Ovary (tissue), 9 donors: ENCODE results near the gene GTF2IRD1. TPM values are rescaled to one million over a fixed set of nuclear protein-coding genes. Genes with fewer than 3 reads are reported as not detected.

Source experiments
- DNase-seq, 5 donors: peaks; one replicate each; pipeline ENCODE4 v3.0.0-alpha.2; 2019 to 2020
- H3K27ac ChIP-seq, 2 donors: fragments of 200-600 bp; one replicate each; pipeline versions ENCODE4 v1.5.1 to v1.8.0; 2019 to 2022
- H3K27me3 ChIP-seq: fragments of 200-600 bp; one replicate; pipeline ENCODE4 v1.8.0; 2022
- H3K36me3 ChIP-seq: fragments of 200-600 bp; sonication (generic); one replicate; pipeline ENCODE4 v1.5.1; 2019
- H3K4me1 ChIP-seq: one replicate; pipeline ENCODE4 v1.8.1; 2013; ENCODE audit warnings: mild to moderate bottlenecking, moderate library complexity; ENCODE audit not compliant: insufficient read depth
- H3K4me3 ChIP-seq: fragments of 200-600 bp; sonication (generic); one replicate; pipeline ENCODE4 v1.5.1; 2017
- H3K9me3 ChIP-seq, 2 donors: fragments of 200-600 bp in 1 of 2; sonication (generic) in 1 of 2; one replicate each; pipeline versions ENCODE4 v1.5.1 to v1.8.1; 2013 to 2019; ENCODE audit warnings: mild to moderate bottlenecking in 1 of 2, moderate library complexity in 1 of 2
- EP300 ChIP-seq: sonication (generic); formaldehyde crosslinking; IDR thresholded peaks from one replicate; pipeline ENCODE4 v1.6.1; 2017; ENCODE audit warnings: antibody characterized with exemption
- POLR2A ChIP-seq: fragments of 450-650 bp; IDR thresholded peaks from one replicate; pipeline ENCODE4 v1.6.1; 2017; ENCODE audit warnings: antibody characterized with exemption, mild to moderate bottlenecking, moderate library complexity
- WGBS, 3 donors: extraction: QIAGEN DNeasy Blood & Tissue Kit in 1 of 3; methylation state at CpG; one replicate each; pipeline versions ENCODE4 v1.1.5 to v1.1.7; 2013 to 2017; 5-methylcytosine and 5-hydroxymethylcytosine counted together
- intact Hi-C, 4 donors: fragments of 100-400 bp; cut with DNase I; formaldehyde crosslinking; loops; one replicate each; pipeline versions ENCODE4 v1.11.0 to v1.15.1; 2022 to 2023
- polyA plus RNA-seq, 2 donors: library from polyadenylated mRNA; stranded (reverse); fragments of 200-250 nt in 1 of 2; fragments of 350-450 nt in 1 of 2; fragmentation: Illumina TruSeq in 1 of 2; extraction: RNeasy Lipid Tissue Mini Kit (QIAGEN cat#74804) in 1 of 2; gene quantifications; one replicate each; pipeline ENCODE4 v1.2.3, GENCODE V29; 2013 to 2014
- total RNA-seq, 7 donors: library from RNA; depleted of rRNA in 2 of 7; stranded (reverse); fragments of >200 nt in 2 of 7; fragmentation: NEBNext Ultra II Directional in 3 of 7; extraction: Animal tissue kit (Norgen Biotek cat#: 25700) in 3 of 7; gene quantifications; one replicate each; pipeline versions ENCODE4 v1.1.0 to v1.2.4, GENCODE V29; 2016 to 2023
- TF ChIP-seq, protein P1 (sequence below), 3 donors: fragments of 450-650 bp in 2 of 3; fragments of 200-600 bp in 1 of 3; IDR thresholded peaks; one replicate each; pipeline versions ENCODE4 v1.5.1 to v1.8.0; 2016 to 2022; ENCODE audit warnings: antibody characterized with exemption in 3 of 3, mild to moderate bottlenecking in 1 of 3
- donor health status: DM: no; HTN: no; CAD: no; lungs with moderate emphysema.
- donor health status: DM: no; HTN: no; CAD: no.
- donor health status: Bipolar disorder and iron deficiency.
- donor health status: DM: yes; HTN: yes; CAD: no.
- donor health status: DM: no; HTN: no; CAD: no.
- donor health status: DM: yes; HTN: yes; CAD: no.

The GTF2IRD1 gene
- total and polyA plus RNA-seq, 9 donors, result 12.0 to 39.0 (median 28.0) TPM

DNA sequence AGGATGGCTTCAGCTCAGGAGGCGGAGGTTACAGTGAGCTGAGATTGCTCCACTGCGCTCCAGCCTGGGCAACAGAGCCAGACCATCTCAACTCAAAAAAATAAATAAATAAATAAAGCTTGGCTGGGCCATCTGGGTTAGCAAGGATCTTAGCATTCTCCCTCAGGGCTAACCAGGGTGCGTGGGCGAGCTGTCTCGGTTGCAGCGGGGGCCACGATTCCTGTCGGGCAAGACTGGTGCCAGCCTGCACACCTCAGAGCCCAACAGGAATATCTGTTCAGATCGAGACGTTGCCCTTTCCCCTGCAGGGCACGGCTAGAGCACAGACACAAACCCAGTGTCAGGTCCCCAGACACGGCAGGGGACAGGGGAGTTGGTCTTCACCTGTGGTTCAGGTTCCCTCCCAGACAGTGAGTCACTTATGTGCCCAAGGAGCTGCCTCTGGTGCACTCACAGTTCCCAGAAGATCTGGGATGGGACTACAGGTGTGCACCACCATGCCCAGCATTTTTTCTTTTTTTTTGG is 128.3 kb downstream of the GTF2IRD1 start:
- peaks cover 7% of the 10 kb centered on the region for H3K4me1 ChIP-seq
- no peaks in the 10 kb centered on the region for H3K36me3 ChIP-seq
- no peak overlapping the region for H3K27ac ChIP-seq
- TF ChIP-seq, protein P1, sequence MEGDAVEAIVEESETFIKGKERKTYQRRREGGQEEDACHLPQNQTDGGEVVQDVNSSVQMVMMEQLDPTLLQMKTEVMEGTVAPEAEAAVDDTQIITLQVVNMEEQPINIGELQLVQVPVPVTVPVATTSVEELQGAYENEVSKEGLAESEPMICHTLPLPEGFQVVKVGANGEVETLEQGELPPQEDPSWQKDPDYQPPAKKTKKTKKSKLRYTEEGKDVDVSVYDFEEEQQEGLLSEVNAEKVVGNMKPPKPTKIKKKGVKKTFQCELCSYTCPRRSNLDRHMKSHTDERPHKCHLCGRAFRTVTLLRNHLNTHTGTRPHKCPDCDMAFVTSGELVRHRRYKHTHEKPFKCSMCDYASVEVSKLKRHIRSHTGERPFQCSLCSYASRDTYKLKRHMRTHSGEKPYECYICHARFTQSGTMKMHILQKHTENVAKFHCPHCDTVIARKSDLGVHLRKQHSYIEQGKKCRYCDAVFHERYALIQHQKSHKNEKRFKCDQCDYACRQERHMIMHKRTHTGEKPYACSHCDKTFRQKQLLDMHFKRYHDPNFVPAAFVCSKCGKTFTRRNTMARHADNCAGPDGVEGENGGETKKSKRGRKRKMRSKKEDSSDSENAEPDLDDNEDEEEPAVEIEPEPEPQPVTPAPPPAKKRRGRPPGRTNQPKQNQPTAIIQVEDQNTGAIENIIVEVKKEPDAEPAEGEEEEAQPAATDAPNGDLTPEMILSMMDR (IDR thresholded peaks at IDR 0.05), result no peak
- intact Hi-C loops, result loop anchor here in 1 of 4 donors (10.0 kb wide), 1 partner anchor 737 kb away; the partner anchor contains the start of gene METTL27
- DNase-seq, result no peak
- H3K27me3 ChIP-seq, result no peaks in the 10 kb centered on the region
- 94 to 95% (median 94%) methylated on average over 12 of the region's 12 CpGs for WGBS, 3 donors
- no peak overlapping the region for H3K4me3 ChIP-seq
- no peaks in the 10 kb centered on the region for H3K9me3 ChIP-seq

DNA sequence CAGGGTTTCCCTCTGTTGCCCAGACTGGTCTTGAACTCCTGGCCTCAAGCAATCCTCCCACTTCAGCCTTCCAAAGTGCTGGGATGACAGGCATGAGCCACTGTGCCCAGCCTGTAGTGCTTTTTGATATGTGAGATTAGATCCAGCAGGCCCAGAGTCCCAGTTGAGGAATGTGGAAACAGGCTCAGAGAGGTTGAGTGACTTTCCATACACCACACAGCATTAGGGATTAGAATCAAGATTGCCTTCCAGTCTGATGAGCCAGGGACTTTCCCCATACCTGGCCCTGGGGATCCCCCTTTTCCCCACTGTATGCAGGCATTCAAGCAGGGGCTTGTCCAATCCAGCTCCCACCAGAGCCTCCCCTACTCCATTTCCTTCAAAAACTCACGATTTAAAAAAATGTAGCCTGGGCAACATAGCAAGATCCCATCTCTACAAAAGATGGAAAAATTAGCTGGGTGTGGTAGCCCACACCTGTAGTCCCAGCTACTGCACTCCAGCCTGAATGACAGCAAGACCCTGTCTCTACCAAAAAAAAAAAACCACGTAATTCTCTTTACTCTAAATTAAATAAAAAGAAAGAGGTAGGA is 128.8 kb downstream of the GTF2IRD1 start:
- TF ChIP-seq EP300, result no peak
- TF ChIP-seq, protein P1 (IDR thresholded peaks at IDR 0.05), result no peak
- no peak for TF ChIP-seq POLR2A
- Histone ChIP-seq H3K27ac (no peak overlapping the region), H3K36me3 (no peaks in the 10 kb centered on the region), H3K27me3 (no peaks in the 10 kb centered on the region), H3K9me3 (no peaks in the 10 kb centered on the region), H3K4me3 (no peak overlapping the region), H3K4me1 (peaks cover 9% of the 10 kb centered on the region)
- no peak for DNase-seq
- 83 to 89% (median 84%) methylated on average over 2 of the region's 2 CpGs for WGBS, 3 donors
- intact Hi-C loops, result loop anchor here in 1 of 4 donors (10.0 kb wide), 1 partner anchor 738 kb away; the partner anchor contains the start of gene METTL27

DNA sequence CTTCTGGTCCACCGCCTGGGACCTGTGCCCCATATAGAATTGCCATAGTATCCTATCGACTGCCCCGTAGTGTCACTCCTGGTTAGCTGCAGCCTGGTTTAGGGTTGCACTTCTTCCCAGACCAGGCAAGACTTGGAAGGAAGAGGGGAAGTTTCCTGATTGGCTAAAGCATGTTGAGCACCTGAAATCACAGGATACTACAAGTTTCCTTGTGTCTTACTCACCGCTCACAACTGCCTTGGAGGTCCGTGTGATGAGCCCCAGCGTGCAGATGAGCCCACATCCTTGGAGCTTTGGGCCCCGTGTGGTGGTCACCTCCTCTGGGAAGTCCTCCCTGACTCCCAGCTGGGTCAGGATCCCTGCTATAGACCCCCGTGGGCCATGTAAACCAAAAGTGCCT is 129.9 kb downstream of the GTF2IRD1 start:
- intact Hi-C loops, result loop anchor here in 1 of 4 donors (10.0 kb wide), 1 partner anchor 739 kb away; the partner anchor contains the start of gene METTL27
- Histone ChIP-seq H3K36me3 (no peaks in the 10 kb centered on the region), H3K9me3 (no peaks in the 10 kb centered on the region), H3K27me3 (no peaks in the 10 kb centered on the region), H3K4me3 (no peak overlapping the region), H3K27ac (no peak overlapping the region), H3K4me1 (peaks cover 12% of the 10 kb centered on the region)
- WGBS, 3 donors, result 91 to 94% (median 93%) methylated on average over 8 of the region's 8 CpGs
- TF ChIP-seq EP300, result no peak
- TF ChIP-seq, protein P1 (IDR thresholded peaks at IDR 0.05), result no peak
- no peak for TF ChIP-seq POLR2A
- DNase-seq, result no peak

DNA sequence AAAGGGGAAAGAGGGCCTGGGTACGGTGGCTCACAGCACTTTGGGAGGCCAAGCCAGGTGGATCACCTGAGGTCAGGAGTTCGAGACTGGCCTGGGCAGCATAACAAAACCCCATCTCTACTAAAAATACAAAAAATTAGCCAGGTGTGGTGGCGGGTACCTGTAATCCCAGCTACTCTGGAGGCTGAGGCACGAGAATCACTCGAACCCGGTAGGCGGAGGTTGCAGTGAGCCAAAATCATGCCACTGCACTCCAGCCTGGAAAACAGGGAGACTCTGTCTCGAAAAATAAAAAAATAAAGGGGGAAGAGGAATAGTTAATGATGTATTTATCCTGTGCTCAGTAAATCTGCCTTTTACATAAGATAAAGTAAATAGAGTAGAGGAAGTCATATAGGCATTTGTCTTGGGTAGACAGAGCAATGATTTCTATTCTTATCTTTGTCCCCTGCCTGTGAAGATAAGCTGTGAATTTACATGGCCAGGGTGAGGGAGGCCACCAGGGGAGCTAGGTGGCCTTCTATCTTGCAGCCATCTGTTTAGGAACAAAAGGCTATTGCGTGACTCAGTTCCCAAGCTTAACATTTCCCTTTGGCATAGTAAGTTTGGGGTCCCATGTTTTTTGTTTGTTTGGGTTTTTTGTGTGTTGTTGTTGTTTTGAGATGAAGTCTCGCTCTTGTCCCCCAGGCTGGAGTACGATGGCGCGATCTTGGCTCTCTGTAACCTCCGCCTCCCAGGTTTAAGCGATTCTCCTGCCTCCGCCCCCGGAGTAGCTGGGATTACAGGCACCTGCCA is 130.7 kb downstream of the GTF2IRD1 start:
- H3K27me3 ChIP-seq, result no peaks in the 10 kb centered on the region
- WGBS, 3 donors, result 94% methylated on average over 17 of the region's 17 CpGs
- no peak overlapping the region for H3K27ac ChIP-seq
- no peak overlapping the region for H3K4me3 ChIP-seq
- no peaks in the 10 kb centered on the region for H3K9me3 ChIP-seq
- H3K4me1 ChIP-seq, result peaks cover 12% of the 10 kb centered on the region
- no peaks in the 10 kb centered on the region for H3K36me3 ChIP-seq
- DNase-seq, result no peak
- intact Hi-C loops, result loop anchor here in 1 of 4 donors (10.0 kb wide), 1 partner anchor 740 kb away; the partner anchor contains the start of gene METTL27
- TF ChIP-seq EP300, result no peak
